Measurements from ENCODE around the gene ACER1.

The ACER1 gene

DNA sequence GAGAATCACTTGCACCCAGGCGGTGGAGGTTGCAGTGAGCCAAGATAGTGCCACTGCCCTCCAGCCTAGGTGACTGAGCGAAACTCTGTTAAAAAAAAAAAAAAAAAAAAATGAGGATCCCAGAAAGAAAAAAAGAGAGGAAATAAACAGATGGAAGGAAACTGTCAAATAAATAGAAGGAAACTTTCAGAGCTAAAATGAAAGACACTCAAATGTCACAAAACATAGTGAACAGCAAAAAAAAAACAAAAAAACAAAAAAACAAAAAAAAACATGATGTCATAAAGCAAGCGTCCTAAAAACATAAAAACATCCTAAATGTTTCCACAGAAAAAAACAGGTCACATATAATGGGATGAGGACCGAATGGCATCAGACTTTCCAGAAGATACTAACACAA is 68.6 kb downstream of the ACER1 start:
- no peak for DNase-seq

DNA sequence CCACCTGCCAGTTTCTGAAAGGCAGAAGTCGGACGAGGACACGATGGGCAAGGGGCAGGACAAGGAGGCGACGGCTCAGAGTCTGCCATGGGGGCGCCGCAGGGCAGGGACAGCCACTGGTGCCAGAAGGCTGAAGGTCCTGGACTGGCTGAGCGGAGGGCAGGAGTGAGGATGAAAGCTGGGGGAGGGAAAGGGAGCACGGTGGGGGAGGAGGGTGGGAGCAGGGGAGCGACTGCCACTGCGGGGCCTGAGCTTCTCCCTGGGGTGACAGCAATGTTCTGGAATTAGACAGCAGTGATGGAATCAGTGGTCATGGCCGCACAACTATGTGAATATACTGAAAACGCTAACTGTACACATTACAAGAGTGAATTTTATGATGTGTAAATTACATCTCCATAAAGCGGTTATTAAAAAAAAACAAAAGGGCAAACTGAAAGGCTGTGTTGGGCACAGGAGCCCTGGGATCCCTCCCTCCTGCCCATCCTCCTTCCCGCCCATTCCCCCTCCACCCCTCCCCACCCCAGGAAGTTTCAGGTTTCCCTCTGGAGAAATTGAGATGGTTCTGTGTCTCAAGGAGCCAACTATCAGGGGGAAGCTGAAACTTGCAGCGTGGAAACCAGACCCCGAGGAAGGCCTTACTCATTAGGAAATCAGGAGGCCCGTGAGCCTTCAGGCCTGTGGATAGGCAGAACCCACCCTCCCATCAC is 69.5 kb downstream of the ACER1 start:
- no peak for DNase-seq

DNA sequence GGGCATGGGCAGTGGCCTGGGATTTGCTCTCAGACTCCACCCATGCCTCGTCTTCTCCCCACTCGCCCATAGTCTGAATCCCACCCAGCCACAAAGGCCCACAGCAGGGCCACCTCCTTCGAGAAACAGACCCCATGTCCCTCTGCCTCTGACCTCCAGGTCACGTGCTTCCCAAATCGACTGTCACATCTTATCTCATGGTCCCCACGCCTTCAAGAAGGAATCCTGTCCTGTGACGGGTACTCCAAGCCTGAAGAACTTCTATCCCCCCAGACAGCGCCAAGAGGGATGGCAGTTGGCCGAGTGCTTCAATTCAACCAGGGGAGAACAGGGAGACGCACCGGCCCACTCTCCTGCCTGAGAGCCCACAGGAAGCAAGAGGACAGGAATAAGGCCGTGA is 70.1 kb downstream of the ACER1 start:
- DNase-seq, result no peak

DNA sequence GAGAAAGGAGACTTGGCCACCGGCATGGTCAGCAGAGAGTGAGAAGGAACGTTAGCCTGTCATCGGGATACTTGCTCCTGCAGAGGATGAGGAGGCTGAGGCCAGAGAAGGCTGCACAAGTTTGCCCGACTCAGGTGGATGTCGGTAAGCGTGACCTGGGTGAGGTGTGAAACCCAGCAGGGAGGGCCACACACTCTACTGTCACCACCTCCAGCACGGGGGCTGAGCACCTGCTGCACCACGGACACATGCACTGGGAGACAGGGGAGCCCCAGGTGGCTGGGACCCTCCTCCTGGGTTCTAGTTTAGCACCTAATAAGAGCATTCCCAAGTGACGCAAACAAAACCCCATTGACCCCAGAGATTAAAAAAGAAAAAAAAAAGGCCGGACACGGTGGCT is 70.9 kb downstream of the ACER1 start:
- DNase-seq, result no peak

DNA sequence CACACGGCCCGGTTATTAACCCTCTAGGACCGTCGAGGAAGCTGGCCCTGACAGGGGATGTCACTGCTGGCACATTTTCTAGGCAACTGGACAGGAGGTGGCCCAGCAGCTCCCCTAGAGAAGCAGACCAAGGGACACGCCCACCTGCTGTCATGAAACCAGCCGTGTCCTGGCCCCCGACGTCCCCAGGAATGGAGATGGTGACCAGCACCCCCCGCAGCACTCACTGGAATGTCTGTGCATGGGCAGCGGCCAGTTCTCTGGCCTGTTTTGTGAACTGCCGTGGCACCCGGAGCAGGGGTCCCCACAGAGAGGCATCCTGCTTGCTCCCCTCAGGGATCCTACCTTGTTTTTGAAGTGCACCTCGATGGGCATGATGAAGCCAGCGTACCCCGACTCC is 71.5 kb downstream of the ACER1 start:
- no peak for DNase-seq

DNA sequence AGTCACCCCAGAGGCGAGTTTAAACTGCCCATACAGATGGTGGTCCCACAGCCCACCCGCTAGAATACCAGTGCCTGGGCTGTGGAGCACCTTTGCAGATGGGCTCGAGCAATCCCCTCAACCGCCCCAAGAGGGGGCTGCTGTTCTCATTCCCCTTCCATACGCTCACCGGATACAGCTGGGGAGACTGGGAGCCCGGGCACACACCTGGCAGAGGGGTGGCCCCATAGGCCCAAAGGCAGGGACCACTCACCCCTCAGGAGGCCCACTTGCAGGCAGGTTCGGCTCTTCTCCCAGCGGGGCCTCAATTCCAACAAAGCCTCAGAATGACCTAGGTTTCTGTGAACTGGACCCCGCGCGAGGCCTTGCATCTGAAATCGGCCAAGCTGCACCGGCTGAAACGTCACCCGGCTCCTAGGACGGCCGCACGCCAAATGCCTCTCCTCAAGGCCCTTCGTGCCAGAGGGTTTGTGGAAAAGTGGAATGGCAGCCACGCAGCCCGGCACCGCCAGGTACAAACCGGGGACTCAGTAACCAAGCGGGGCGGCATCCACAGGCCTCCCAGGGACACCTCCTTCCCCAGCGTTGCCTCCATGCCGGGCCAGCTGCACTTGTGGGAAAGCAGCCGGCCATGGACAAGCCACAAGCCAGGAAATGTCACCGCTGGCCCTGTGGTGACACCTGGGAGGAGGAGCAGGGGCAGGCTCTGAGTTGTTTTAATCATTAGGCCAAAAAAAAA is 72.3 kb downstream of the ACER1 start:
- no peak for DNase-seq

DNA sequence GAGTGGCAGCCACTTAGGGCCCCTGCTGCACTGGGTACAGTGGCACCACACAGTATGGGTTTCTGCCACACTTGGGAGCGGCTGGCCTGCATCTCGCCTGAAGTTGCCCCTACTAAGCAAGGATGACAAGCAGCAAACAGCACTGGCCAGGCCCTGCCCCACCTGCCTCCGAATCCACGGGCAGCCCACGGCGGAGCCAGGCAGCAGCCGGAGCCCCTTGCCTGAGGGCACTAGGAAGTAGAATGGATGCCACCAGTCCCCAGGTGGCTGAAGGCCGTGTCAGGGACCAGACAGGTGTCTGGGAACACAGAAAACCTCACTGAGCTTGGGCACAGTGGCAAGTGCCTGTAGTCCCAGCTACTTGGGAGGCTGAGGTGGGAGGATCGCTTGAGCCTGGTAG is 73.0 kb downstream of the ACER1 start:
- no peak for DNase-seq

DNA sequence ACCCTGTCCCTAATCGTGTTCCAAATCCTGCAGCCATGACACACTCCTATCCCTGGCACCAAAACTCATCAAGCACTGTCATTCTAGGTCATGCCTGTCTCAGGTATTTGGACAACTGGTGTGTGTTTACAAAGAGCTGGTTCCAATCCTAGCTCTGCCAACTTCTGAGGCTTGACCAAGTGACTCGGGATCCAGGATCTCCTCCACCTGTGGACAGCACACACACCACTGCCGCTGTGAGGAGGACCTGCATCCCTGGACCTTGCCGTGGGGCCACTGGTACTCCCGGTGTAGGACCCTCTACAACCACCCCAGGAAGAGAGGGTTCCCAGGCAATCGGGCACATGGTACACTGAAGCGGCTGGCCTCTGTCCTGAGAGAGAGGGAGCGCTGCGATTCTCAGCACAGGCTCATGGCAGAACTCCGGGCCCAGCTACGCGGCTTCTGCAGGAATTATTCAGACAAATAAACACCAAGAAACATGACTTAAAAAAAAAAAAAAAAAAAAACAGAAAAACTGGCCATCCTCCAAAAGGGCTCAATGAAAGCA is 74.0 kb downstream of the ACER1 start:
- DNase-seq, result no peak

DNA sequence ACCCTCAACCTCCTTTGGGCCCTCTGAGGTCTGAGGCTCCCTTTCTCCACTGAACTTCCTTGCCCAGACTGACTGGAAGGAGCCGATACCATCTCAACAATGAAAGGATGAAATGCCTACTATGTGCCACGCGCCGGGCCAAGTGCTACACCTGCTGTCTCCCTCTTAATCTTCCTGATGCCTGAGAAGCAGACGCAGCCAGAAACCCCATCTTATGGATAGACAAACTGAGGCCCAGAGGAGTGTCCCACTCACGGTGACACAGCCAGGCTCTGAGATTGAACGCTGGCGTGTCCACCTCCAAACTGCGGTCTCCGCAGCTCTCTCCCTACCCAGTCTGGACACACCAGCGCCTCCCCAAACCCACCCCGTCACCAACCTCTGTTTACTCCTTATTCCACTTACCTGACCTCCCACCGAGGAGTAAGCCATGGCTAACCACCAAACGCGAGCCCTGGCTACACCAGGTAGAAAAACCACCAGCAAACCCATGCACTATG is 74.5 kb downstream of the ACER1 start:
- no peak for DNase-seq

All from SHP77 treated with DMSO at 0.1 percent for 48 hours (cell line).